GM12878 (cell line): ENCODE results near the gene PRSS8. TPM values are rescaled to one million over a fixed set of nuclear protein-coding genes. Genes with fewer than 3 reads are reported as not detected.

Experiments
- ATAC-seq: fragments of 200-7000 bp; cut with Tn5 transposase; 3 replicates; pipeline ENCODE4 v1.9.1; 2020; ENCODE audit warnings: mild to moderate bottlenecking, moderate library complexity
- BruUV-seq: library from RNA; stranded (reverse); fragments of 400-500 nt; replicated peaks from 2 replicates; lab custom pipeline; 2021; lab: Mats Ljungman, UMichigan
- CTCF ChIA-PET: fragments of 300-600 bp; sonication (Branson Sonifier 250); formaldehyde crosslinking; extraction: SDS; loops from one replicate; lab custom pipeline; 2021; ENCODE audit warnings: inconsistent platforms; lab: Yijun Ruan, JAX
- POLR2A ChIA-PET: fragments of 350-600 bp; formaldehyde crosslinking; extraction: SDS; loops from one replicate; lab custom pipeline; 2021; ENCODE audit warnings: inconsistent platforms; lab: Charles Lee
- RAD21 ChIA-PET: fragments of 300-600 bp; sonication (Branson Sonifier 250); formaldehyde crosslinking; loops from one replicate; lab custom pipeline; 2023; ENCODE audit warnings: antibody characterized with exemption; ENCODE audit not compliant: unreplicated experiment; lab: Charles Lee
- SMC1A ChIA-PET: fragments of 300-600 bp; sonication (Branson Sonifier 250); formaldehyde crosslinking; loops from one replicate; lab custom pipeline; 2023; ENCODE audit not compliant: unreplicated experiment, uncharacterized antibody; lab: Charles Lee
- DNase-seq: peaks from one replicate; pipeline ENCODE4 v3.0.0-alpha.2; 2011; ENCODE audit warnings: low read depth, low spot score
- FAIRE-seq: peaks from 3 replicates; lab custom pipeline; 2011; peaks lifted over from hg19 to GRCh38; lab: Jason Lieb, UNC
- H2AFZ ChIP-seq: 2 replicates; pipeline ENCODE4 v1.6.0; 2011; ENCODE audit warnings: low read depth, low read length, control low read depth; ENCODE audit not compliant: control insufficient read depth
- H3K27ac ChIP-seq: 2 replicates; pipeline ENCODE4 v1.5.1; 2011; ENCODE audit warnings: control low read depth; ENCODE audit not compliant: control insufficient read depth, insufficient read depth
- H3K27me3 ChIP-seq, 2 experiments: replicated peaks in 1 of 2; 2 replicates each; pipeline versions ENCODE4 v1.6.0 to v1.6.1; 2011; ENCODE audit warnings: low read length in 1 of 2; ENCODE audit not compliant: control insufficient read depth in 2 of 2, insufficient read depth in 2 of 2
- H3K36me3 ChIP-seq, 2 experiments: 2 replicates each; pipeline ENCODE4 v1.5.1; 2011; ENCODE audit warnings: low read length in 1 of 2; ENCODE audit not compliant: control insufficient read depth in 2 of 2, insufficient read depth in 2 of 2
- H3K4me1 ChIP-seq: 2 replicates; pipeline ENCODE4 v1.6.1; 2011; ENCODE audit warnings: mild to moderate bottlenecking, low read length, moderate library complexity, mixed read lengths; ENCODE audit not compliant: control insufficient read depth, insufficient read depth
- H3K4me2 ChIP-seq: 2 replicates; pipeline ENCODE4 v1.6.0; 2011; ENCODE audit warnings: control low read depth; ENCODE audit not compliant: control insufficient read depth, insufficient read depth
- H3K4me3 ChIP-seq: fragments of 200-600 bp; sonication (generic); 2 replicates; pipeline ENCODE4 v1.5.1; 2016
- H3K79me2 ChIP-seq: 2 replicates; pipeline ENCODE4 v1.6.0; 2011; ENCODE audit warnings: low read length; ENCODE audit not compliant: control insufficient read depth, insufficient read depth
- H3K9ac ChIP-seq: 2 replicates; pipeline ENCODE4 v1.8.0; 2011; ENCODE audit warnings: low read length, control low read depth, mixed read lengths; ENCODE audit not compliant: control insufficient read depth, insufficient read depth
- H3K9me3 ChIP-seq: replicated peaks from 3 replicates; pipeline ENCODE4 v1.5.1; 2011; ENCODE audit warnings: mild to moderate bottlenecking, low read length; ENCODE audit not compliant: control insufficient read depth, insufficient read depth
- H4K20me1 ChIP-seq: 2 replicates; pipeline ENCODE4 v1.6.0; 2011; ENCODE audit not compliant: control insufficient read depth, insufficient read depth
- CEBPZ ChIP-seq: fragments of 150-350 bp; IDR thresholded peaks from 2 replicates; pipeline ENCODE4 v1.6.1; 2016; ENCODE audit warnings: low read depth, low read length
- CHD2 ChIP-seq: IDR thresholded peaks from 2 replicates; pipeline ENCODE4 v1.6.1; 2011; ENCODE audit warnings: low read depth, low read length, improper control_type of control experiment, borderline replicate concordance
- CTCF ChIP-seq, 3 experiments: IDR thresholded peaks in 2 of 3; conservative IDR thresholded peaks in 1 of 3; 2 replicates each; pipeline ENCODE4 v1.5.1; 2011; ENCODE audit warnings: low read depth in 3 of 3, low read length in 3 of 3, mild to moderate bottlenecking in 3 of 3, control low read depth in 2 of 3, moderate library complexity in 2 of 3, inconsistent platforms in 1 of 3, mixed read lengths in 1 of 3; ENCODE audit not compliant: control insufficient read depth in 2 of 3, insufficient read depth in 1 of 3; ENCODE audit errors: extremely low read depth in 1 of 3
- E2F4 ChIP-seq: IDR thresholded peaks from 2 replicates; pipeline ENCODE4 v1.6.1; 2012; ENCODE audit warnings: low read depth, low read length, improper control_type of control experiment
- HSF1 ChIP-seq: fragments of 150-350 bp; IDR thresholded peaks from 2 replicates; pipeline ENCODE4 v1.6.1; 2014; ENCODE audit warnings: mild to moderate bottlenecking, low read depth, low read length
- KAT2A ChIP-seq: conservative IDR thresholded peaks from 2 replicates; pipeline ENCODE4 v1.6.1; 2011; ENCODE audit warnings: low read depth, low read length; ENCODE audit not compliant: control insufficient read depth
- SKIL ChIP-seq: fragments of 450-650 bp; IDR thresholded peaks from 2 replicates; pipeline ENCODE4 v1.6.1; 2017; ENCODE audit warnings: mild to moderate bottlenecking, low read depth, inconsistent platforms; ENCODE audit not compliant: poor library complexity, severe bottlenecking
- TCF12 ChIP-seq: IDR thresholded peaks from 2 replicates; pipeline ENCODE4 v1.6.1; 2011; ENCODE audit warnings: low read depth, mild to moderate bottlenecking, low read length
- WGBS: methylation state at CpG from one replicate; pipeline ENCODE4 v1.1.6; 2016; ENCODE audit warnings: low lambda C conversion rate; ENCODE audit not compliant: insufficient replicate concordance, insufficient coverage; ENCODE audit errors: missing lambda C conversion rate; 5-methylcytosine and 5-hydroxymethylcytosine counted together
- in situ Hi-C: fragments of 300-500 bp; cut with MboI; formaldehyde crosslinking; loops from 9 replicates; pipeline ENCODE4 v1.14.3; 2018; ENCODE audit warnings: mixed read lengths
- intact Hi-C: fragments of 100-400 bp; cut with micrococcal nuclease; formaldehyde crosslinking; loops from one replicate; pipeline ENCODE4 v1.14.2; 2022; ENCODE audit not compliant: unreplicated experiment
- polyA plus RNA-seq, 11 experiments: library from polyadenylated mRNA; depleted of rRNA in 4 of 11; unstranded in 6 of 11; stranded (reverse) in 5 of 11; fragments of >200 nt; fragmentation: Nextera tagmentation in 4 of 11; fragmentation: Illumina TruSeq in 1 of 11; extraction: Ambion mirVana in 4 of 11; extraction: Trizol in 1 of 11; gene quantifications; 1 replicate in 1 of 11; 2 replicates in 10 of 11; pipeline versions ENCODE4 v1.2.1 to v1.2.3, GENCODE V29; 2011 to 2016; ENCODE audit warnings: inconsistent platforms in 2 of 11, missing spikeins in 2 of 11, low read depth in 1 of 11
- total RNA-seq, 4 experiments: library from RNA; depleted of rRNA in 3 of 4; stranded (reverse); fragments of >200 nt in 3 of 4; fragmentation: Illumina TruSeq in 1 of 4; extraction: Trizol in 1 of 4; gene quantifications; 2 replicates each; pipeline versions ENCODE4 v1.2.1 to v1.2.3, GENCODE V29; 2013 to 2021

Gene PRSS8
- total and polyA plus RNA-seq, 10 of the 15 experiments (the other 5 are each of a cell fraction or from before 2014, with no cell fraction given): 0.33 to 0.58 TPM; not detected in 8

- TF ChIP-seq KAT2A (no peak), CHD2 (no peak), SKIL (no peak), CTCF (IDR thresholded peaks at IDR 0.05 in 2 of 3, conservative IDR thresholded peaks at IDR 0.05 in 1 of 3; ENCODE audit: control insufficient read depth in 2 of 3, extremely low read depth in 1 of 3, insufficient read depth in 1 of 3, low read depth in 3 of 3, low read length in 3 of 3) (no peak), CEBPZ (no peak), HSF1 (no peak), TCF12 (no peak), E2F4 (no peak)
- in situ Hi-C loops: no loop called here
- Histone ChIP-seq H3K4me1 (peaks cover 8% of the 10 kb centered on the region), H3K9me3 (no peaks in the 10 kb centered on the region), H3K27ac (no peak overlapping the region), H3K27me3 (no peaks in the 10 kb centered on the region), H3K79me2 (peaks cover 11% of the 10 kb centered on the region), H3K9ac (no peak overlapping the region), H2AFZ (no peak overlapping the region), H3K4me3 (no peak overlapping the region), H3K36me3 (peaks cover 3 to 9% of the 10 kb centered on the region in 2 experiments; a peak in 3 of 4 replicates), H3K4me2 (no peak overlapping the region), H4K20me1 (no peaks in the 10 kb centered on the region)
- SMC1A ChIA-PET: interaction anchor here (0.7 to 2.0 kb wide), 3 partner anchors 16 to 262 kb away, joined by 3 to 9 read pairs (median 3); no protein-coding TSS in a partner anchor
- no peak for DNase-seq
- ATAC-seq: no peak
- WGBS: 97% methylated on average over 16 of the region's 16 CpGs
- CTCF ChIA-PET: interaction anchor here (1.0 to 2.1 kb wide), 3 partner anchors 8 to 135 kb away, joined by 3 to 7 read pairs (median 6); no protein-coding TSS in a partner anchor
- intact Hi-C loops: no loop called here
- no peak for FAIRE-seq
- RAD21 ChIA-PET: interaction anchor here (5.2 kb wide), 1 partner anchor 23 kb away, joined by 48 read pairs; no protein-coding TSS in a partner anchor
- POLR2A ChIA-PET: interaction anchor here (1.0 kb wide), 1 partner anchor 22 kb away, joined by 5 read pairs; no protein-coding TSS in a partner anchor
- BruUV-seq: no TSS peak
Observed at GRCh38 chr16:31120129-31120528, 15.4 kb downstream of the PRSS8 start.
